ENCODE measurements around the gene CASP7.

CASP7 gene

GRCh38 chr10:113666682-113667252 lies 12.9 kb upstream of the CASP7 start:
- no peak for DNase-seq

- no peak for DNase-seq
Observed at GRCh38 chr10:113680190-113681111, 739 bp downstream of the CASP7 start.

- no peak for DNase-seq
Observed at GRCh38 chr10:113681533-113682470, 2.1 kb downstream of the CASP7 start.

- DNase-seq: no peak
Observed at GRCh38 chr10:113683300-113683699, 3.6 kb downstream of the CASP7 start.

- no peak for DNase-seq
Observed at GRCh38 chr10:113686028-113686427, 6.3 kb downstream of the CASP7 start.

GRCh38 chr10:113687037-113687436 lies 7.3 kb downstream of the CASP7 start:
- no peak for DNase-seq

- DNase-seq: no peak
Observed at GRCh38 chr10:113689057-113689456, 9.3 kb downstream of the CASP7 start.

- no peak for DNase-seq
Observed at GRCh38 chr10:113689574-113689973, 9.9 kb downstream of the CASP7 start.

- no peak for DNase-seq
Observed at GRCh38 chr10:113690749-113691148, 11.0 kb downstream of the CASP7 start.

GRCh38 chr10:113691381-113691780 lies 11.7 kb downstream of the CASP7 start:
- DNase-seq: no peak

- DNase-seq: no peak
Observed at GRCh38 chr10:113692271-113692670, 12.6 kb downstream of the CASP7 start.

GRCh38 chr10:113693348-113693747 lies 13.6 kb downstream of the CASP7 start:
- no peak for DNase-seq

- DNase-seq: no peak
Observed at GRCh38 chr10:113695691-113696090, 16.0 kb downstream of the CASP7 start.

GRCh38 chr10:113697595-113697994 lies 17.9 kb downstream of the CASP7 start:
- DNase-seq: no peak

- DNase-seq: no peak
Observed at GRCh38 chr10:113704637-113705343, 25.1 kb downstream of the CASP7 start.

- no peak for DNase-seq
Observed at GRCh38 chr10:113705344-113705652, 25.6 kb downstream of the CASP7 start.

- DNase-seq: no peak
Observed at GRCh38 chr10:113706623-113707022, 26.9 kb downstream of the CASP7 start.

GRCh38 chr10:113708640-113709039 lies 28.9 kb downstream of the CASP7 start:
- no peak for DNase-seq

GRCh38 chr10:113709221-113709838 lies 29.6 kb downstream of the CASP7 start:
- DNase-seq: no peak

GRCh38 chr10:113711142-113711541 lies 31.4 kb downstream of the CASP7 start:
- DNase-seq: no peak

- DNase-seq: no peak
Observed at GRCh38 chr10:113712024-113712423, 32.3 kb downstream of the CASP7 start.
